Fibroblast of skin of right biceps (primary cell): ENCODE data around the gene VPS11.
A peak's percentile ranks its signal among the peaks of the same experiment; 100 is the strongest.

Experiments
- DNase-seq: peaks from one replicate; pipeline ENCODE4 v3.0.0-alpha.2; 2013

The VPS11 gene

DNA sequence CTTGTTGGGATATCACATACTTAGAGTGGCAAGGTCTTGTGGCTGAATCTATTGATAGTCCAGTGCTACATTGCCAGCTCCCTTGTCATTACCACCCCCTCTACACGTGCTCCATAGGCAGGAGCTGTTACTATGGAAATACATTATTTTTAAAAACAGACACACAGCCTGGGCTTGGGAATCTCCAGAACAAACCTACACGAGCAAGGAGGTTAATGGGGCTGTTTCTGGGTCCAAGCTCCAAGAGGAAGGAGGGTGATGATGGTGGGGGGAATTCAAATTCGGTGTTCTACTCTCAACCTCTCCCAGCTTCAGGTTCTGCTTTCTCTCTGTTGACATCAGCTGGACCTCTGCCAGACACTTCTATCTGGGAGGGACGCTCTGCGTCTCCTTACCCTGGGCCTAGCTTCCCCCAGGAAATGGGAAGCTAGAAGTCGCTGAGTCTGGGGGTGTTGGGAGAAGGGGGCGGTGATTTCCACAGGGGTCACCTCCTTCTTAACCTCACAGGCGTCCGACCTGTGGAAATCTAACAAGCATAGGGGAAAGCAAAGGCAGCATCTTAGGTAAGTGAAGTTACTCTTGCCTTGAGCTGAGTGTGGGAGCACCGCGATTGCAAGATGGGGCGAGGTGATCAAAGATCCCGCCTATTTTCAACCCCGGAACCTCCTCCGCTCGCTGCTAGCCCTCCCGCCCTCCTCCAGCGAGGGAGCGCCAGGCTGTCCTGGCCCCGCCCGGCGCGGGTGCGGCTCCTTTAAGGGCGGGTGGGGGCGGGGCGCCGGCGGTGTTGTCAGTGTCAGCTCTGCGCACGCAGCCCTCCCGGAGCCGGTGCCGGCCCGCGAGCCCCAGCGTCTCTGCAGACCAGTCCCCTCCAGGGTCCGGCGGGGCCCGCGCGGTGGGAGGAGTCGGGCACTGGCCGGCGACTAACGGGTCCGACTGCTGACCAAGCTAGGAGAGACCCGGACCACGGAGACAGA, 39.2 kb downstream of the VPS11 start, which contains the start of gene C2CD2L:
Gene C2CD2L (plus strand): TSS at position 781 of the 974 bp plus-strand sequence. CDS start 398 bp downstream, outside the sequence.
- peak; percentile 93 for DNase-seq

DNA sequence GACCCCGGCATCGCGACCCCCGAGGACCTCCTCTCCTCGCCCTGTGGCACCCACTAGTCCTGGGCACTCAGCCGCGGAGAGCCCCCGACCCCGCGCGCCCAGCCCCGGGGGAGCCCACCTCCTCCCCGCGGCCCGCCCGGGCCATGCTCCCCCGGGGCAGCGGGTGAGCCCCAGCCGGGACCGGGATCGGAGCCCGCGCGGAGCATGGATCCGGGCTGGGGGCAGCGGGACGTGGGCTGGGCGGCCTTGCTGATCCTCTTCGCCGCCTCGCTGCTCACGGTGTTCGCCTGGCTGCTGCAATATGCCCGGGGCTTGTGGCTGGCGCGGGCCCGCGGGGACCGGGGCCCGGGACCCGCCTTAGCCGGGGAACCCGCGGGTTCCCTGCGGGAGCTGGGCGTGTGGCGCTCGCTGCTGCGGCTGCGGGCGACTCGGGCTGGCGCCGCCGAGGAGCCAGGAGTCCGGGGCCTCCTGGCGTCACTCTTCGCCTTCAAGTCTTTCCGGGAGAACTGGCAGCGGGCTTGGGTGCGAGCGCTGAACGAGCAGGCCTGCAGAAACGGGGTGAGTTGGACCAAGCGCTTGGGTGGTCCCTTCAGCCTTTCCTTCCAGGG, 40.0 kb downstream of the VPS11 start:
- DNase-seq: no peak

DNA sequence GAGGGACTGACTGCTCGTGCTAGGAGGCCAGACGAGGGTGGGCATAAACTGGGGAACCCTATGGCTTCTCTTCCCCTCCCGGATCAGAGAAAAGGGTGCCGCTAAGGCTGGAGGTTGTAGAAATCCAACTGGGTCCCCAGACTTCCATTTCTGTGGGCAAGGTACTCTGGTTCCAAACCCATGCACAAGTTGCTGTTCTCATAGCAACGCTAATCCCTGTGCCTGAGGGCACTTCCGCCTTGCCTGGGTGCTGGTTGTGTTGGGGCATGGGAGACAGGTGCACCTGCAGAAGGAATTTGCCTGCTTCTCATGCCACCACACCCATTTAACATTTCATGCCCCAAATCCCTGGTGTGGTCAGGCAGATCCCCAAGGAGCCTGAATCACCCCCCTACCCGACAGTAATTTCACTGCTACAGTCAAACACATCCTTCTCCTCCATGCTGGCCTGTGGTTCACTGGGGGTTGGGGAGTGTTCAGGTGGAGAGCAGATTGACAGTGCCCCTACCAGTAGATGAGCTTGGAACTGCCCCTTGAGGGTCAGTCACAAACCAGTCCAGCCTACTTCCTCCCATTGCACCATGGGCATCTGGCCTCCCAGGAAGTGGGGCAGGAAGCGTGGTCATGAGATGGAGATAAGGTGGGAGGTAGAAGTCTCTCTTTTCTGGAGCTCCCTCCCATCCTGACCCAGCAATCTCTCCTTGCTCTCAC, 40.7 kb downstream of the VPS11 start:
- DNase-seq: no peak

DNA sequence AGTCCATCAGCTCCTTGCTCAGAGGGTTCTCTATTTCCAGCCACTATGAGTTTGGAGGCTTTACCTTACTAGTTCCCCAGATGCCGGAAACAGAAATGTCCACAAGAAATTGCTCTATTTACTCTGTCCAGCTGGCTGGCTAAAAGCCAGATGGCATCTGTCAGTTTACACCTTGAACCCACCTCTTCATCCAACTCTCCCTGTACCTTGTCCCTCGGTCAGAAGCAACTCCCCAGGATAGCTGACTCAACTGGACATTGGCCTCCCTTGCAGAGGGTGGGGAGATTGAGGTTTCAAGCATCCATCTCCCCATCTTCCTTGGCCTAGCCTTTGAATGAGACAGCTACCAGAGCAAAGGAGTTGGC, 41.2 kb downstream of the VPS11 start:
- DNase-seq: no peak

DNA sequence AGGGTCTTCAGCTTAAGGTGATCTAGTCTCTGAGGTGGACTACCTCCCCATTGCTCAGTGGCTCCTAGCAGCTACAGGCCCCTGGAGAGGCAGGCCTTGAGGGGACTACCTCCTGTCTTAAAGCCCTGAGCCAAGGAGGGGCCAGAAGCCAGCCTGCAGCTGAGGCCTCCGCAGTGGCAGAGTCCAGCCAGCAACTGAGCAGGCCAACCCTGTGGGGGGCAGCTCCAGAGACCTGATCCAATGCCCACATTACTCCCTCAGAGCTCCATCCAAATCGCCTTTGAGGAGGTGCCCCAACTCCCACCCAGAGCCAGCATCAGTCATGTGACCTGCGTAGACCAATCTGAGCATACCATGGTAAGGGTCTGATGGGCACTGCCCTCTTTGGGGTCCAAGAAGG, 42.2 kb downstream of the VPS11 start:
- no peak for DNase-seq

DNA sequence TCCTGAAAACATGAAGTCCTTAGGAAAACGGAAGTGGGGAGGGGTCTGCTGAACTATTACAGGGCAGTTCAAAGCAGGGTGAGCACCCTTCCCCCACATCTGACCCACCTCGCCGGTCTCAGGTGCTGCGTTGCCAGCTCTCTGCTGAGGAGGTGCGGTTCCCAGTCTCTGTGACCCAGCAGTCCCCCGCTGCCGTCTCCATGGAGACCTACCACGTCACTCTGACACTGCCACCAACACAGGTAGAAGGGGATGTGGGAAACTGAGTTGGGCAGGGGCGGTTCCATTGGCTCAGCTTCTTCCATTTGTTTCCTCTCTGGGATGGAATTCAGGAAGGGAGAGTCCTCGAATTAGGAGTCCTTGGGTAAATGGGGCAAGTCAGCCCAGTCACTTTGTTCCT, 42.8 kb downstream of the VPS11 start:
- DNase-seq: no peak

DNA sequence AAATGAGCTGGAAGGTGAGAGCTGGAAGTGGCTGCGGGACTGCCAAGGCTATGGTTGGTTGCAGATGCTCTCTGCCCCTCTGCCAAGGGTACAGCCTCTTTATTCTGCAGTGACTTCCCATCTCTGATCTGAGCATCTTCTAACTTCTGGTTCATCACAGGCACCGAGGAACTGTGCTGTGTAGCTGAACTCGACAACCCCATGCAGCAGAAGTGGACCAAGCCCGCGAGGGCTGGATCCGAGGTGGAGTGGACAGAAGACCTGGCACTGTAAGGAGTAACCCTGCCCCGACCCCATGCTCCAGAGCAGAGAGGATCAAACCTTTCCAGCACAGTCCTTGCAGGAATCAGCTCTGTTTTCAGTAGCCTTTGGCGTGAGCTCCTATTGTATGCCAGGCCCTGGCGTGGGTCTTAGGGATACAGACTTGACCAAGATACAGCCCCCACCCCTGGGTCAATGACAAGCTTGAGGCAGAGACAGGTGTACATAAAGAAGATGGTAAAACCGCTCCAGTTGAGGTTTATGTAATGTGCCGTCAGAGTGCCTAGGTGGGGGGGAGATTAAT, 43.8 kb downstream of the VPS11 start:
- DNase-seq: no peak

DNA sequence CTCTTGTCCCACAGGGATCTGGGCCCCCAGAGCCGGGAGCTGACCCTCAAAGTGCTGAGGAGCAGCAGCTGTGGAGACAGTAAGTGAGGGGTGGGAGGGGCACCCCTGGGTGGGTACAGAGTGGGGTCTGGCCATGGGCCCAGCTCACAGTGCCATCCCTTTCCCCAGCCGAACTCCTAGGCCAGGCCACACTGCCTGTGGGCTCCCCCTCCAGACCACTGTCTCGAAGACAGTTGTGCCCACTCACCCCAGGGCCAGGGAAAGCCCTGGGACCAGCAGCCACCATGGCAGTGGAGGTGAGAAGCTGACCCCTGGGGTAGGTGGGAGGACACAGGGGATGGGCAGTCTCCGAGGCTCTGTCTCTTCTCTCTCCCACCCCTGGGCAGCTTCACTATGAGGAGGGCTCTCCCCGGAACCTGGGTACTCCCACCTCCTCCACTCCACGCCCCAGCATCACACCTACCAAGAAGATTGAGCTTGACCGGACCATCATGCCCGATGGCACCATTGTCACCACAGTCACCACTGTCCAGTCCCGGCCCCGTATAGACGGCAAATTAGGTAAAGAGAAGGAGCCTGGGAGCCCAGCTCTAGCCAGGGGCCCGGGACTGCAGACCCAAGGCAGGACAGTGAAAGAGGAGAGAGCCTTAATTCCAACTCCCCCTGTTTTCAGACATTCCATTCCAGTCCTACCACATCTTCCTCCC, 44.8 kb downstream of the VPS11 start:
- no peak for DNase-seq

DNA sequence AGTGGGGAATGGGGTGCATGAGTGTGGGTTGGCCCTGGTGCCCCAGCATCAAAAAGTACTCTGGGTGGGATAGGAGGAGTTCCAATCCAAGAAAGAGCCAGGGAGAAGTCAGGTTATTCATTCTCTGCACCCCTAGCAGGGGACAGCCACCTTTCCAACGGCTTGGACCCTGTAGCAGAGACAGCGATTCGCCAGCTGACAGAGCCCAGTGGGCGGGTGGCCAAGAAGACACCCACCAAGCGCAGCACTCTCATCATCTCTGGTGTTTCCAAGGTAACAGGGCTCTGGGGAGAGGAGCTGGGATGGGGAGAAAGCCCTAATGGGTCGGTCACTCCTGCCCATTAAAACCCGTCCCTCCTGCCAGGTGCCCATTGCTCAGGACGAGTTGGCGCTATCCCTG, 46.1 kb downstream of the VPS11 start:
- no peak for DNase-seq

DNA sequence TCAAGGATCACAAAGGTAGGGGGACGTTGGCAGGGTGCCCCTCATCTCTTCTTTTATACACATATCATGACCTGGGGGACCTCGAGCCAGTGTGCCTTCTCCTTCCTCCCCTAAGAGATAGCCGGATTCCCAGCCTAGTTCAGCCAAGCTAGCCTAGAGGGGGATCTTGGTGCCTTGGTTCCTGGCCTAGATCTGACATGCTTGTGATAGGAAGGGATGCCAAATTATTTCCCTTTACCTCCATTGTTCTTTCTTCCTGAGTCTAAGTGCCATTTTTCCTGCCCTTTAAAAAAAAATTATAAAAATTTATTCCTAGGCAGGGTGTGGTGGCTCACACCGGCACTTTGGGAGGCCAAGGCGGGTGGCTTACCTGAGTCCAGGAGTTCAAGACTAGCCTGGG, 46.7 kb downstream of the VPS11 start:
- DNase-seq: no peak

DNA sequence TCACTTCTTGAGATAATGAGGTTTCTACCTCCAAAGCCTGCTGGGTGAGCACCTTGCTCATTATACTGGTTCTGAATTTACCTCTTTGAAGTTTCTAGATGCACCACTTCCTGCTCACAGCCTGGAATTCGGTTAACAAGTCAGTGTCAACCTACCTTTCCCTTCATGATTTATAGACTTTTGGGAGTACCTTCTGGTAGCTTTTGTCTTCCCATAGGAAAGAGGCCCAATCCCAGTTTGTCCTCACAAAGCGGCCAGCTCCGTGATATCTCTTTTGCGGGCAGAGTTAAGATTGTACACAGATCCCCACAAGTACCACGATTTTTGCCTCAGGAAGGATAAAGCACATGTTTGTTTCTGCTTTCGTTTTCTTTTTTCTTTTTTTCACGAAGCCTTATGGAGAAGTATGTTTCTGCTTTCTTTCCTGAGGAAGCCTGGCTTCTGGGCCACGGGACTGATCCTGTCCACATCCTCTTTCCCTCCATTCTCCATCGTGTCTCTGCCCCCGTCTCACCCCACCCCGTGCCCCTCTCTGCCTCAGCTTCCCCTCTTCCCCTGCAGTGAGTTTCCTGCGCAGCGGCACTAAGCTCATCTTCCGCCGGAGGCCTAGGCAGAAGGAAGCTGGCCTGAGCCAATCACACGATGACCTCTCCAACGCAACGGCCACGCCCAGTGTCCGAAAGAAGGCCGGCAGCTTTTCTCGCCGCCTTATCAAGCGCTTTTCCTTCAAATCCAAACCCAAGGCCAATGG, 48.0 kb downstream of the VPS11 start:
- no peak for DNase-seq

DNA sequence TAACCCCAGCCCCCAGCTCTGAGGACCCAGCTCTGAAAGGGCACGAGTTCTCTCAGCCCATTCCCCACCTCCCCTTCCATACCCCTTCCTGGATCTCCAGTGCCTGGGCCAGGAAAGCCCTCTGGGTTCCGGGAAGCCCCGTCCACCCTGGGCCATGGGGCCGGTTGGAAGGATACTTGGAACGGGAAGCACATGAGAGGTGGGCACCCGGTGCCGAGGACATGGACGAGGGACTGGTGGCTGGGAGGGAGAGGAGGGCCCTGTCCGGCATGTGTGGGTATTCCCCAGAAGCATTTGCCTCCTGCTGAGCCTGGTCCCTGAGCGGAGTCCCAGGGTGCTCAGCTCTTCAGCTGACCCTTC, 48.6 kb downstream of the VPS11 start:
- no peak for DNase-seq

DNA sequence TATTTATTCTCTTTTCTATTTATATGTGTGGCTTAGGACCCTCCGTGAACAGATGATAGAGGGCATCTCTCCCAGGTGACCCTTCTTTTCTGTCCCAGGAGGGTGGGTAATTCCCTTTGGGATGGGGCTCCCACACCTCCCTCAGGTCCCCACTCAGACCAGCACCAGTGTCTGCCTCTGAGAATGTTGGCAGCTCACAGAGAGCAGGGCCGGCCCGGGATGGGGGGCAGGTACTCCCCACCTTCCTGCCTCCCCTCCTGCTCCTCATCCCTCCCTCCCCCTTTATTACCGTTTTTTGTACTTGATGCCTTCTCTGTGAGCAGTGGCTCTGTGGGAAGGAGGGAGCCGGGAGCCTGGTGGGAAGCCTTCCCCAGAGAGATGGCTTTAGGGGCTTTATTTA, 49.0 kb downstream of the VPS11 start:
- DNase-seq: no peak

DNA sequence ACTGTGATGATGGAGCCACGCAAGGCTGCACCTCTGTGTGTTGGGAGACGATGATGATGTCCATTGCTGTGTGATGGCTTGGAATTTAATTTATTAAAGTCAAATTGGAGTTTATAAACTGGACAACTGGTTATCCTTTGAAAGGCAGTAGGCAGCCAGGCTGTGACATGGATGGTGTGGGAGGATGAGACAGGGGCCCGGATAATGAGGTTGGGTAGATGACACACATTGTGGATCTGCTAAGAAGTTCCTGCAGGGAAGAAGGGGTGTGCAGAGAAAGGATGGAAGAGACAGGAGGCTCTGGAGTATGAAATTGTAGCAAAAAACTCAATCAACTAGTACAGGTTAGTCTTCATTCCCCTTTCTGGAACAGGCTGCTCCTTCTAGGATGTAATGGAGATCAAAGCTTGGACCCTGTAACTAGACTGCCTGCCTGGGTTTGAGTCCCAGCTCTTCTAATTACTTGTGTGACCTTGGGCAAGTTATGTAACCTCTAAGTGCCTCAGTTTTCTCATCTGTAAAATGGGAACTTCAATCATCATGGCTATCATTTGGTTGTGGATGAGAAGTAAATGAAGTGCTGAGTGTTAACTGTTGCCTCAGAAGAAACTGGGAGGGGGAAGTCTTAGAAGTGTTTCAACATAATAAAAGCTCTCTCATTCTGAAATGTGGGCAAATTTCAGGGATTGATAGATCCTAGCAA, 49.5 kb downstream of the VPS11 start:
- DNase-seq: no peak

DNA sequence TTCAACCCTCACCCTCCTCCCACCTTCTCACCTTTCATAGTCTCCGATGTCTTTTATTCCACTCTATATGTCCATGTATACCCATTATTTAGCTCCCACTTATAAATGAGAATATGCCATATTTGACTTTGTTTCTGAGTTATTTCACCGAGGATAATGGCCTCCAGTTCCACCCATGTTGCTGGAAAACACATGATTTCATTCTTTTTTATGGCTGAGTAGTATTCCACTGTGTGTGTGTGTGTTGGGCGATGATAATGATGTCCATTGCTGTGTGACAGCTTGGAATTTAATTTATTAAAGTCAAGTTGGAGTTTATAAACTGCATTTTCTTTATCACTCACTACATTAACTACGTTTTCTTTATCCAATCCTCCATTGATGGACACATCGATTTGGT, 50.6 kb downstream of the VPS11 start:
- DNase-seq: no peak

DNA sequence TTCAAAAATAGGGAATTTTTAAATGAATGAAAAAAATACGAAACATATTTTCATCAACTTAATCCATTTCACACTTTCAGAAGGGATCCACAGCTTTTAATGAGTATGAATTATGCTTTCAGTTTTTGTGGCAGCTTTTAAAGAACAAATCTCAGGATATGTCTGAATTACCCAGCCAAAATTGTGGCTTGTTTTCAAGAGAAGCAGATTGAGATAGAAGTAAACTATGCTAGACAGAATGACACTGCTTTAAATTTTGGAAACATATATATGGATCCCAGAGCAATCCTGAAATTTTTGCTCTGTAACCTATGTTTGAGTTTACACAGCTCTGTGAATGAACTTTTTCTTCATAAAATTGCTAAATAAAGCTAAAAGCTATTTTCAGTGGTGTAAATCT, 51.3 kb downstream of the VPS11 start:
- no peak for DNase-seq

DNA sequence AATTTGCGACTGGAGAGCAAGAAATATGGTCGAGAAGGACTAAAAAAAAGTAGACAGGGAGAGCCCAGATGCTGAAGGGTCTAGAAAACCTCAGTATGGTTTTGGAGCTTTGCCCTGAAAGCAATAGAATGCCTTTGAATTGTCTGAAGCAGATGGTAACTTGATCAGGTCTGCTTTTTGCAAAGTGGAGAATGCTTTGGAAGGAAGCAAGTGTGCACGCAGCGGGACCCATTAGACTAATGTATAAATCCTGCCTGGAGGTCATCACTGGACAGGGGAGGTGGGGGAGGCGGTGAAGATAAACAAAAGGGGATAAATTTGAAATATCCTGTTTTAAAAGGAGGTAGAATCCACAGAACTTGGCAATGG, 53.0 kb downstream of the VPS11 start:
- peak; percentile 54 for DNase-seq

DNA sequence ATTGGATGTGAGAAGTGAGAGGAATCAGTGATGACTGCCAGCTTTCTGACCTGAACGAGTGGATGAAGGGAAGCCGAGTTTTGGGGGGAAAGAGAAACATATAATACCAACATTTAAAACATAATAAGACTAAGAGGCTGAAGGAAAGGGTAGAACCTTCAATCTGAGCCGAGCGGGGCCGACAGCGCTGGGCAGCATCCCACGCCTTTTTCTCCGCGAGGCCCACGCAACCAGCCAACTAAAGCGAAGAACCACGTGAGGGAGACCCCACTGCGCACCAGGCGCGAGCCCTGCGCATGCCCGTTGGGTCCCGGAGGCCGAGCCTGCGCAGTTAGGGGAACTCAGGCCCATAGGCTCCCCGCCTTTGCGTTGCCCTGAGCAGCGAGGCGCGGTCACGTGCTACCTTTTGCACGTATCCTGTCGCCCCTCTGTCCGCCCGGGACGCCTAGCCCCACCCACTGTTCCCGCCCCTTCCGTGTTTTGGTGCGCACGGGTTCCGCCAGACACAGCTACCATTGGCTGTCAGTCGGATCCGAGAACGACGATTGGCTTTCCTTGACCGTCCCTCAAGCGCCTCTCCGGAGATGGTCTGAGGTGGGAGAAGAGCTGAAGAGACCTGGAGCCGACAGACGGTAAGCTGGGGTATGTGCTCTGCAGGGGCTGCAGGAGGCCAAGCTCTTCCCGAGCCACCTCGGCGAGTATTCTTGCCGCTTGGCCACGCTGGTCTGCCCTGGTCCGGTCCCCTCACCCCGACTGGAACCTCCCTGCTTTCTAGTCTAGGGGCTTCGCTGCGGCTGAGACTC, 53.6 kb downstream of the VPS11 start, which contains the start of gene HINFP:
Gene HINFP (plus strand): TSS at position 573 of the 803 bp plus-strand sequence. CDS start 5,365 bp downstream, outside the sequence.
- DNase-seq: peak; percentile 99

DNA sequence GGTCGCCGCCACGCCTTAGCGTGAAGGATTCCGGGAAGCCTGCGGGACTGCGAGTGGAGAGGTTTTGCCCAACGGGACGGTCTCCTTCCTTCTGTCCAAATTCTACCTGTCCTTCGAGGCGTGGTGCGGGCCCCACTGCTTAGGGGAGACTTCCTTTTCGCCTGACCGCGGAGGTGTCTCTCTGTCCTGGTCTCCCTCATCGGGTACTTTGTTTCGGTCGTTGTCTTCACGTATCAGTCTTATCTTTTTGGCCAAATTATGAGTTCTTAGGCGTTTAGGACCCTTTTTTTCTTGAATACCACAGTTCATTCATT, 54.1 kb downstream of the VPS11 start:
- DNase-seq: no peak

DNA sequence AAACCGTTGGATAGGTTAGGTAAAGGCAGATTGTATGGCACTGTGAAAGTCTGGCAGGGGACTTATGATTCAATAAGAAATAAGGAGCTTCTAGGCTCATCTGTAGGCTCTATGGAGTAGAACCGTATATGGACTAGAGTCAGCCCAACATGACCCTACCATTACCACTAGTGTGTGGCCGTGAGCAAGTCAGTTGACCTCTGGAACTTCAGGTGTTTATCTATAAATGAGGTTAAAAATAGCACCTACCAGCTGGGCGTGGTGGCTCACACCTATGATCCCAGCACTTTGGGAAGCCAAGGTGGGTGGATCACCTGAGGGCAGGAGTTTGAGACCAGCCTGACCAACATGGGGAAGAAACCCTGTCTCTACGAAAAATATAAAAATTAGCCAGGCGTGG, 58.2 kb downstream of the VPS11 start:
- DNase-seq: no peak
